Heart left ventricle (tissue), 13 donors: Measurements from ENCODE around the gene STARD3NL.
"Not testable (repeated sequence)": the region's sequence is repeated elsewhere in the genome, so short reads cannot be mapped to it uniquely, and the experiment has no call there.

ENCODE experiments used
- CTCF ChIP-seq, 12 donors: fragments of 200-600 bp; sonication (generic) in 4 of 12; IDR thresholded peaks; one replicate each; pipeline versions ENCODE4 v1.5.0 to v1.8.0; 2018 to 2022; ENCODE audit warnings: antibody characterized with exemption in 12 of 12, mild to moderate bottlenecking in 5 of 12
- POLR2A ChIP-seq, 2 donors: fragments of 450-650 bp; IDR thresholded peaks; one replicate each; pipeline ENCODE4 v1.6.1; 2017; ENCODE audit warnings: antibody characterized with exemption in 2 of 2, mild to moderate bottlenecking in 2 of 2, moderate library complexity in 2 of 2
- donor health status: ischemic (EF 13 %, LVEDD 7.1; RV severe dilation, severe dysfunction).
- donor health status: DM: no; HTN: yes; CAD: no.
- donor health status: DM: no; HTN: no; CAD: no.
- donor health status: ischemic (EF 25% LVEDD 6.9; RV normal size, moderate dysfunction).
- donor health status: ischemic (EF 25% LVEDD 5.7; RV mildly dilated, moderate dysfunction).
- donor health status: ischemic (EF 35%, LVEDD 5.7; RV mildly dilated, moderate dysfunction).
- donor health status: nonischemic (EF 11% LVEDD 7.7; RV severe dilation, severe dysfunction).
- donor health status: DM: yes; HTN: yes; CAD: no.
- donor health status: PGD.
- donor health status: ischemic (EF 29% LVEDD 5.4; RV normal size, mild dysfunction).
- donor health status: nonischemic (EF 23%, LVEDD 6.1; RV moderate dilation, normal function).

- not testable (repeated sequence) for TF ChIP-seq CTCF, POLR2A (IDR thresholded peaks at IDR 0.05)
Observed at GRCh38 chr7:38175547-38175946, 2.5 kb upstream of the STARD3NL start.
